Measurements from ENCODE around the gene TSPAN6.

- TF ChIP-seq GATA2 (IDR thresholded peaks at IDR 0.05; ENCODE audit: low read depth, low read length) (no peak), GATA3 (IDR thresholded peaks at IDR 0.05; ENCODE audit: low read depth, low read length) (no peak)
These were observed 40.0 kb downstream of the TSPAN6 start for GRCh38 chrX:100596601-100597000.
